Kidney (tissue), 14 donors: ENCODE data around the gene HNRNPM. TPM values are rescaled to one million over a fixed set of nuclear protein-coding genes. Genes with fewer than 3 reads are reported as not detected.
"Not testable (repeated sequence)": the region's sequence is repeated elsewhere in the genome, so short reads cannot be mapped to it uniquely, and the experiment has no call there.

Source experiments
- DNase-seq, 5 donors: peaks; one replicate each; pipeline ENCODE4 v3.0.0-alpha.2; 2013 to 2020
- FAIRE-seq: peaks from 2 replicates; lab custom pipeline; 2012; peaks lifted over from hg19 to GRCh38; lab: Jason Lieb, UNC
- H3K27ac ChIP-seq, 2 donors: one replicate each; pipeline ENCODE4 v1.7.0; 2013; ENCODE audit warnings: low read depth in 2 of 2, low read length in 2 of 2, inconsistent platforms in 1 of 2
- H3K27me3 ChIP-seq: one replicate; pipeline ENCODE4 v1.7.1; 2013; ENCODE audit warnings: low read length, inconsistent platforms; ENCODE audit not compliant: control insufficient read depth, insufficient read depth
- H3K36me3 ChIP-seq, 3 donors: one replicate each; pipeline versions ENCODE4 v1.7.0 to v1.7.1; 2013; ENCODE audit warnings: low read length in 3 of 3, control low read depth in 1 of 3, inconsistent platforms in 1 of 3; ENCODE audit not compliant: insufficient read depth in 3 of 3, control insufficient read depth in 2 of 3
- H3K4me1 ChIP-seq, 3 donors: one replicate each; pipeline versions ENCODE4 v1.7.0 to v1.7.1; 2013; ENCODE audit warnings: low read length in 3 of 3, inconsistent platforms in 1 of 3, low read depth in 1 of 3; ENCODE audit not compliant: control insufficient read depth in 2 of 3, insufficient read depth in 2 of 3
- H3K4me3 ChIP-seq, 3 donors: one replicate each; pipeline versions ENCODE4 v1.7.0 to v1.8.1; 2013; ENCODE audit warnings: low read length in 3 of 3, control low read depth in 1 of 3, inconsistent platforms in 1 of 3
- H3K9ac ChIP-seq, 3 donors: one replicate each; pipeline versions ENCODE4 v1.7.0 to v1.7.1; 2013; ENCODE audit warnings: low read length in 3 of 3, control low read depth in 1 of 3, inconsistent platforms in 1 of 3
- H3K9me3 ChIP-seq, 3 donors: one replicate each; pipeline versions ENCODE4 v1.7.0 to v1.7.1; 2013; ENCODE audit warnings: low read length in 3 of 3, control low read depth in 1 of 3, inconsistent platforms in 1 of 3; ENCODE audit not compliant: control insufficient read depth in 2 of 3, insufficient read depth in 1 of 3
- CTCF ChIP-seq: IDR thresholded peaks from 3 replicates; pipeline ENCODE4 v1.5.1; 2012; ENCODE audit warnings: mild to moderate bottlenecking, moderate library complexity, borderline replicate concordance; ENCODE audit not compliant: insufficient read depth; ENCODE audit errors: extremely low read depth
- intact Hi-C: fragments of 100-400 bp; cut with DNase I; formaldehyde crosslinking; loops from one replicate; pipeline ENCODE4 v1.11.1; 2022
- polyA plus RNA-seq: library from polyadenylated mRNA; stranded (reverse); fragments of 350-450 nt; fragmentation: Illumina TruSeq; extraction: RNeasy Lipid Tissue Mini Kit (QIAGEN cat#74804); gene quantifications from one replicate; pipeline ENCODE4 v1.2.3, GENCODE V29; 2014; ENCODE audit warnings: low read depth, low replicate concordance; ENCODE audit not compliant: insufficient read depth
- total RNA-seq: library from RNA; stranded (reverse); fragmentation: NEBNext Ultra II Directional; extraction: Animal tissue kit (Norgen Biotek cat#: 25700); gene quantifications from one replicate; pipeline ENCODE4 v1.2.1, GENCODE V29; 2021
- donor health status: control.
- donor health status: control.
- donor health status: control.
- donor health status: control.
- donor health status: control.
- donor health status: DM: yes; HTN: yes; CAD: no.
- donor health status: Normal renal cell carcinoma (clear cell type).

HNRNPM gene
- total and polyA plus RNA-seq, 2 donors from 2014 or later: 103 to 164 TPM

- H3K4me3 ChIP-seq: peak within 1 kb of the TSS; percentile 68 to 88 (median 74)
- peak within 1 kb of the TSS; percentile 3 to 76 (median 74) for H3K9ac ChIP-seq
- H3K4me1 ChIP-seq: peaks cover 0 to 10% (median 4%) of the 10 kb centered on the region in 3 donors
- H3K27me3 ChIP-seq: no peaks in the 10 kb centered on the region
- intact Hi-C loops: no loop called here
- peak; percentile 97 to 99 (median 98) for DNase-seq
- TF ChIP-seq CTCF: no peak
- peak within 1 kb of the TSS; percentile 97 to 98 for H3K27ac ChIP-seq
- no peaks in the 10 kb centered on the region for H3K36me3 ChIP-seq
- H3K9me3 ChIP-seq: no peaks in the 10 kb centered on the region
- FAIRE-seq: no peak
These were observed 69.1 kb downstream of the HNRNPM start, which contains the start of gene ZNF414 for GRCh38 chr19:8513687-8514504. Gene ZNF414, minus strand, starts transcription at chr19:8514167. Its CDS starts 121 bp downstream, at chr19:8514046.

GRCh38 chr19:8514505-8515009 lies 69.8 kb downstream of the HNRNPM start:
- H3K9me3 ChIP-seq, FAIRE-seq, intact Hi-C loops, H3K36me3 ChIP-seq, H3K27me3 ChIP-seq: not testable (repeated sequence)
- Histone ChIP-seq H3K9ac (peak overlapping the region in 2 of 3 donors; percentile 53 to 76), H3K27ac (peak overlapping the region in 1 of 2 donors; percentile 97), H3K4me1 (peaks cover 0 to 10% (median 4%) of the 10 kb centered on the region in 3 donors), H3K4me3 (peak overlapping the region; percentile 68 to 88 (median 74))
- peak in 1 of 5 donors; percentile 72 for DNase-seq

- Histone ChIP-seq H3K4me3 (no peak overlapping the region), H3K27me3 (no peaks in the 10 kb centered on the region), H3K36me3 (no peaks in the 10 kb centered on the region), H3K9me3 (no peaks in the 10 kb centered on the region), H3K27ac (no peak overlapping the region), H3K4me1 (peaks cover 0 to 10% (median 4%) of the 10 kb centered on the region in 3 donors), H3K9ac (no peak overlapping the region)
- DNase-seq (no peak), FAIRE-seq (no peak)
- intact Hi-C loops: no loop called here
- TF ChIP-seq CTCF: no peak
These were observed 70.5 kb downstream of the HNRNPM start for GRCh38 chr19:8515317-8515716.
